NB4 (cell line): ENCODE data around the gene ZNF567.

Experiments used
- CTCF ChIP-seq: IDR thresholded peaks from one replicate; pipeline ENCODE4 v1.5.1; 2012; ENCODE audit warnings: low read depth, low read length
- MYC ChIP-seq: IDR thresholded peaks from 2 replicates; pipeline ENCODE4 v1.6.1; 2011; ENCODE audit warnings: low read depth, low read length

- TF ChIP-seq CTCF (no peak), MYC (no peak)
Observed at GRCh38 chr19:36750066-36750691, 62.8 kb downstream of the ZNF567 start.
